GM21515 (cell line): ENCODE data around the gene NUTM1.
A peak's percentile ranks its signal among the peaks of the same experiment; 100 is the strongest.
"Not testable (repeated sequence)": the region's sequence is repeated elsewhere in the genome, so short reads cannot be mapped to it uniquely, and the experiment has no call there.

Experiments
- ATAC-seq: cut with Tn5 transposase; IDR thresholded peaks from one replicate; pipeline ENCODE4 v1.9.1; 2021; ENCODE audit not compliant: unreplicated experiment

NUTM1 gene

DNA sequence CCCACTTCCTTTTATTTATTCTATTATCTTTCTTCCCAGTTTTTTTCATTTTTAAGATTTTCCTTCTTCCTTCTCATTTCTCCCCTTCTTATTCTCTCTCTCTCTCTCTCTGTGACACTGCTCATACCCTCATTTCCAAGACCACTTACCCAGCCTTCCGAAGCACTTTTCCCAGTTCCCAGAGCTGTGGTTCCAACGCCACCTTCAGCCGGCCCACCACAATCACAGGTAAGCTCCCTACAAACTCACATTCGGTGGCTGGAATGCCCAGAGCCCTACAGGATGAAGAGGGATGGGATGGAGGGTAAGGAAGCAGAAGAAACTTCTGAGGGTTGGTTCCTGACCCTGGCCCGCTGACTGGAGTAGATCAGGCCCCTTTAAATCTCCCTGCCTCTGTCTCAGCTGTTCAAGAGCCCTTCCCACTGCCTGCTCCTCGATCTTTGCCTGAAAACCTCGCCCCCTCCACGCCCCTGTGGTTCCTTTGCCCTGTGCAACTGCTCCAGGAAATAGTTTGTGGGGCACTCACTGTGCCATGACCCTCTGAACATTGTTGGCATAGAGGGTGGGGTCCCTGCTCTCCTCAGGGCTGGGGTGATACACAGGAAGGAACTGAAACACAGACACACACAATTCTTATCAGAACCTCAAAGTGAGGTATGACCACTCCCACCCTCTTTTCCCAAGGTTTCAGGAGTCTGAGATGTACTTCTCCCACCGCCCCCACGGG, 19.1 kb downstream of the NUTM1 start:
- no peak for ATAC-seq

DNA sequence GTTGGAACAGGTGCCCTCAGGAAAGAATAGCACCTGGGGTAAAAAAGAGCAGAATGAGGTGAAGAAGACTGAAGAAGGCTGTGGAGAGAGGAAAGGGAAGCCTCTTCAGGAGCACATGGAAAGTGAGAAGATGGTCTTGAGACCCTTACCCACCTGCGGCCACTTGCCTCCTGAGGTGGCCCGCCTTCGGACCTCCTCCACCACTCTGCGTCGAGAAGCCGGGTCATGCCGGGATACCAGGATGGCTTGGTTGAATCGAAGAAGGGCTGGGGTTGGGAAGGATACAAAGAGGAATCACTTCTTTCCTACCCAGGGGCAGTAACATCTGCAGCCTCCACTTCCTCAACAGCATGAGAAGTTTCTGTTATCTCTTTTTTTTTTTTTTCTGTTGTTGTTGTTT, 20.9 kb downstream of the NUTM1 start:
- no peak for ATAC-seq

DNA sequence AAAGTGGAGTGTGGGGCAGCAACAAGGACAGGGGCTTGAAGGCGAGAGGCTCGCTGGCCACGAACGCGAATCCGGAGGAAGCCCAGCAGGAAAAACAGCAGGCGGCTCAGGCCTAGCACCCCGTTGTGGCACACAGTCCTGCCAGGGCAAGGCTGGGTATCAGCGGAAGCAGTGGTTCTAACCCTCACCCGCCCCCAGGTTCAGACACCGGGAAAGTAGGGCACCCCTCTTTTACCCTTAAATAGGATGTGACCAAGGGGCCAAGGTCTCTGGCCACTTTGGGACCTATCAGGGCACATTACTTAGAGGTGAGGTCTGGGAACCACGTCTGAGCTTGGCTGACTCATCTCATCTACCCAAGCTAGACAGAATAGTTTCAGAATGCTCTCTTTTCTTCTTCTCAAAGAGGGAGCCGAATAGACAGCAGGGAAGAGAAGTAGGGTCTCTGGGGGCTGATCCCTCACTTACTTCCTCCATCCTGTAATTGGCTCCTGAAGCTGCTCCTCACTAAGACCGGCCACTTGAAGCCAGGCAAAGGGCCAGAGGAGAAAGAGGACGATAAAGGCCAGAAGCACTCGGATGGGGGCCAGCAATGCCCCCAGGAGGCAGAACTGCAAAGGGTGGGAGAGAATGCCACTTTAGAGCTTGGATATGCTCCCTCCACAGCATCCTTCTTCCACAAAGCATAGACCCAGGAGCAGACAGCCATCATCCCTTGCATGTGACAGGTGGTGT, 22.1 kb downstream of the NUTM1 start:
- no peak for ATAC-seq

GRCh38 chr15:34365836-34366235, 22.7 kb downstream of the NUTM1 start:
- no peak for ATAC-seq

GRCh38 chr15:34366271-34367065, 23.4 kb downstream of the NUTM1 start:
- peak; percentile 24 for ATAC-seq

DNA sequence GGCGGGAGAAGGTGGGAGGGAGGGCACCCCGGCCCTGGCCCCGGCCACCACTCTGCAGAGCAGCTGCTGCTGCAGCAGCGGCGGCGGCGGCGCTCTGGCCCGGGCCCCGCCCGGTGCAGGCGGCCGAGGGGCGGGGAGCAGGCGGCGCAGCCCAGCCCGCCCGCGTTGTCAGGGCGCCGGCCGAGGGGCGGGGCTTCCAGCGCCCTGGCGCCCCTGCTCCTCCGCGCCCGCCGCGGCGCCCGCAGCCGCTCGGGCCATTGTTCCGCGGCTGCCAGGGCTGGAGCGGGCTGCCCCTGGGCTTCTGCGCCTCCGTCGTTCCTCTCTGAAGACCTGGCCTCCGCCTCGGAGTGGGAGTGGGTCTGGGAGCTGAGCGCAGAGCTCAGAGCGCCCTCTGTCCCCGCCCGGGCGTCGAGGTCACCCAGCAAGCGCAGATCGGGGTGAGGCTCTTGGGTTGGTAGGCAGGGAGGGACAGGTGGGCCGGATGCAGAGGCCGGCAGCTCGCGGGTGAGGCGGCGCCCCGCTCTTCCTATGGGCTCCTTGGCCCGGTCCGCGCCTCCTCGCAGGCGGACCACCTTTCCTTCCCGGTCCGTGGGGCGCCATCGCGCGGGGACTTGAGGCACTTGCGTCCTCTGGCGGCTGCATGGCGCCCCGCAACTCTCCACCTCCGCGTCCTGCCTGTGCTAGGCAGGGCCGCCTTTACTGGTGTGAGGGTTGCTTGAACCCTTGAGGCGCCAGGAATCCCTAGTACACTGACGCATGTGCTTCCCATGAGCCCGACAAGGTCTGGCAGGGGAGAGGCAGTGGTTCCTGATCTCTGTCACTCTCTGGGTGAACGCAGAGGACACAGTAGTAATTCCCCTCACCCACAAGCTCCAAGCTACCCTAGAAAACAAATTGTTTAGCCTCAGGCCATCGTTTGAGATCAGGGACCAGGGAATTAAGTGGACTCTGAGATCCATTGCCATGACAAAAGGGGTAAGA, 24.3 kb downstream of the NUTM1 start, which contains the start of gene LPCAT4:
LPCAT4 (minus strand) TSS at position 96 of the 981 bp plus-strand sequence. CDS start 96 bp downstream, outside the sequence.
- peak; percentile 72 for ATAC-seq

GRCh38 chr15:34370129-34370528, 27.0 kb downstream of the NUTM1 start:
- no peak for ATAC-seq

- no peak for ATAC-seq
Observed at GRCh38 chr15:34370643-34371042, 27.5 kb downstream of the NUTM1 start.

DNA sequence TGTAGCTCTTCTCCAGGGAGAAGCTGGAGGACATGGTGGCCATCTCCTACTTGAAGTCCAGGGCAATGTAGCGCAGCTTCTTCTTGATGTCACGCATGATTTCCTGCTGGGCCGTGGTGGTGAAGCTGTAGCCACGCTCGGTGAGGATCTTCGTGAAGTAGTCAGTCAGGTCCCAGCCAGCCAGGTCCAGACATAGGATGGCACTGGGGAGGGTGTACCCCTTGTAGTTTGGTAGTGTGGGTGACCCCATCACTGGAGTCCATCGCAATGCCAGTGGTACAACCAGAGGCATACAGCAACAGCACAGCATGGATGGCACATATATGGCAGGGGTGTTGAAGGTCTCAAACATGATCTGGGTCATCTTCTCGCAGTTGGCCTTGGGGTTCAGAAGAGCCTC, 30.8 kb downstream of the NUTM1 start:
- no peak for ATAC-seq

GRCh38 chr15:34374816-34375215, 31.7 kb downstream of the NUTM1 start:
- no peak for ATAC-seq

DNA sequence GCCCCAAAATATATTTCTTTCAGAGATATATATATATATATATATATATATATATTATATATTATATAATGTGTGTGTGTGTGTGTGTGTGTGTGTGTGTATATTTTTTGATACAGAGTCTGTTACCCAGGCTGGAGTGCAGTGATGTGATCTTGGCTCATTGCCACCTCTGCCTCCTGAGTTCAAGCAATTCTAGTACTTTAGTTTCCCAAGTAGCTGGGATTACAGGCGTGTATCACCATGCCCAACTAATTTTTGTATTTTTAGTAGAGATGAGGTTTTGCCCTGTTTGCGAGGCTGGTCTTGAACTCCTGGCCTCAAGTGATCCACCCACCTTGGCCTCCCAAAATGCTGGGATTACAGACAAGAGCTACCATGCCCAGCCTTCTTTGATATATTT, 32.4 kb downstream of the NUTM1 start:
- ATAC-seq = not testable (repeated sequence)

- ATAC-seq = no peak
Observed at GRCh38 chr15:34376856-34377255, 33.7 kb downstream of the NUTM1 start.

DNA sequence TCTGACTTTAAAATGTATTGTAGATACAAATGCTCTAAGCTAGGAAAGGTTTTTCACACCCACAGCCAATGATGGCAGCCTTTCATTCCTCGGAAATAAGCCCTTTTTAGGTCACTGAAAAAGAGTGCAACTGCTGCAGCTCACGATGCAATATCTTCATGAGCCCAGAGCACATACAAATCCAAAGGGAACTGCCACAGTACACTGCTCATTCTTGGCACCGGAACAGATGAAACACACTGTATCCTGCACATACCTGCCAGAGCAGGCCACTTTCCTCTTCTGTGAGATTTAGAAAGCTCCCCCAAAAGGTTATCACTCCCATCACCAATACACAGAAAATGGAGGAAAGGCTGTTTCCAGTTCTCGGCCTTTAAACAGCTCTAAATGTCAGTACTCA, 37.4 kb downstream of the NUTM1 start:
- not testable (repeated sequence) for ATAC-seq

GRCh38 chr15:34381829-34382521, 38.9 kb downstream of the NUTM1 start:
- not testable (repeated sequence) for ATAC-seq

DNA sequence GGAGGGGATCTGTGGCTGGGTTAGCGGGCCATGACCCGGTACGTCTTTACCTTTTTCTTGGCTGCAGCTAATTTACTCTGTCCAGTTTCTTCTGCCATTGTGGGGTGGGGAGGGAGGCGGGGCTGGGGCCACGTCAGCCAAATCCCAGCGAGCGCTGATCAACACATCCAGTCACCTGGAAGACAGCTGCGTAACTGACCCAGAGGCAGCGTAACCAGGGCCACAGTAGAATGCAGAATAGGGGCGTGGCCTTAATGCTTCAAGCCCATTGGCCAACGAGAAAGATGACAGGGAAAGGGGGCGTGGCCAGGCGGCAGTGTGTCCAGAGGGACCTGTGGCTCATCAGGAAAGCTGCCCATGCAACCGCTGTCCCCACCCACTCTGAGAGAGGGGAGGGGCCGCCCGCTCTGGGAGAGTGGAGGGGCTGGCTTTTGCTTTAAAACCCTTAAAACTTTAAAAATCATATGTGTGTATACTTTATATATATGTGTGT, 46.5 kb downstream of the NUTM1 start:
- not testable (repeated sequence) for ATAC-seq

GRCh38 chr15:34392981-34393380, 49.9 kb downstream of the NUTM1 start:
- ATAC-seq = not testable (repeated sequence)

- not testable (repeated sequence) for ATAC-seq
Observed at GRCh38 chr15:34397637-34398259, 54.6 kb downstream of the NUTM1 start.

DNA sequence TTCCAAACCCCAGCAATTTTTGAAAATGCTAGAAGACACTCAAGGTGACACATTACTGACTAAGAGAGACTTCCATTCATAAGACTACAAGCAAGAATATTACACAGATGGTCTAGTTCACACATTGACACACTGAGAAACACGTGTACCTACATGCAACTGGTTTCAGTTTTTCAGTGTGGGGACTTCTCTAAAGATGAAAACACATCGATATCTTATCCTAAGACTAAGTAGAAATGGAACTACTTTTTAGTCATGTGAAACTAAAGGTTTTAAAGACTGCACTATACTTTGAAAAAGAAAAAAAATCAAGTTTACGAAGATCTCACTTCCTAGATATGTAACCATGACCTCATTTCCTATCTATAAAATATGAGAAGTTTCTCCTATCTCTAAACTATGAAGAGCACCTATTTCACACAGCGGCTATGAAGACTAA, 60.1 kb downstream of the NUTM1 start:
- not testable (repeated sequence) for ATAC-seq

DNA sequence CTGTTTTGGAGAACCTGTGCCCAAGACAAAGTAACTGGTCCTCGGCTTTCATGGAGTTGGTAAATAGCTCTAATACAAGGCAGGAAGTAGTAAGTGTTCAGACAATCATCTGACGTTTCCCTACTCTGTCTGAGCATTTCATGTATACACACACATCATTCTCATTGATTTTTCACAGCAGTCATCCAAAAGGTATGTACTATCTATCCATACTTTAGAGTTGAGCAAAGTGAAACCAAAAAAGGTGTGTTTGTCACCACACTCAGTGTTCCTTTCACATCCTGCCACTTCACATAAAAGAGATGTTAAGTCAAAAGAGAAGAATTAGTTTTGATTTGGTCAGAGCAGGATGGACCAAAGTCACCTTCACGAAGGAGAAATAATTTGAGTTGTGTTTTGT, 60.8 kb downstream of the NUTM1 start:
- ATAC-seq = not testable (repeated sequence)
